ENCODE measurements around the gene PLA2G4E. TPM values are rescaled to one million over a fixed set of nuclear protein-coding genes. Genes with fewer than 3 reads are reported as not detected.
A peak's percentile ranks its signal among the peaks of the same experiment; 100 is the strongest.

Gene PLA2G4E
- polyA plus RNA-seq, 2 of the 4 experiments (the other 2 are of a cell fraction): 0.01 TPM; not detected in 1

DNA sequence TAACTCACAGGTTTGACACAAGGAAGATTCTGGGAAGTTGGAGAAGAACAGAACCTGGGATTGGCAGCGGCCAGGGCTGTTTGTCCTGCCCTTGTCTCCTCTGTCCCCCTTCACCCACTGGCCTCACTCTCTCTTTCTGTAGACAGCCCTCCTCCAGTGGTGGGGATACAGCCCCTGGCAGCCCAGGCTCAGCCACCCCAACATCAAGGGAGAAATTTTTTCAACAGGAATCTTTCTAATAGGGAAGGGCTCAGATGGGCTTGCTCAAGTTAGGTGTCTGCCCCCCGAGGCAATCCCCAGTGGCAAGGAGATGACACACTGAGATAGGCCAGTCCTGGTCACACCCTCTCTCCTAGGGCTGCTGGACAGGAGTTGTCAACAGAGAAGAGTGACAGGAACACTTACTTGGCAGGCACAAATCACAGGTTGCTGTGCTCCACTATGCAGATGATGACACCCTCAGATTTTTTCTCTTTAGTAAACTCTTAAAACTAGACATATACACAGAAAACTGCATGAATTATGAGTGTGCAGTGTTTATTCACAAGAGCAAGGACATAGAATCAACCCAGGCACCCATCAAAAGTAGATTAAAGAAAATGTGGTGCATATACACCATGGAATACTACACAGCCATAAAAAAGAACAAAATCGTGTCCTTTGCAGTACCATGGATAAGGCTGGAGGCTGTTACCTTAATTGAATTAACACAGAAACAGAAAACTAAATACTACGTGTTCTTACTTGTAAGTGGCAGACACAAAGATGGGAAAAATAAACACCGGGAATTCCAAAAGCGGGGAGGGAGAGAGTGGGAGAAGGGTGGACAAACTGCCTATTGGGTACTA, 37.2 kb upstream of the PLA2G4E start:
- ATAC-seq (peak in 1 of 2 experiments; percentile 12; a peak in 2 of 6 replicates), FAIRE-seq (no peak), DNase-seq (ENCODE audit: low read depth in 1 of 2, low spot score in 1 of 2) (no peak)
- POLR2A ChIA-PET: interaction anchor here (1.1 kb wide), 1 partner anchor 68 kb away, joined by 4 read pairs; no protein-coding TSS in a partner anchor
- Histone ChIP-seq H3K9me3 (no peaks in the 10 kb centered on the region), H3K4me2 (peak overlapping the region; percentile 63), H3K4me1 (peaks cover 10% of the 10 kb centered on the region; the same call in 2 of the 3 replicates), H3K27ac (peak overlapping the region; percentile 63 to 85), H3K4me3 (peak overlapping the region; percentile 39; the same call in 1 of the 3 replicates)
- CTCF ChIA-PET: interaction anchor here (0.7 to 7.8 kb wide), 21 partner anchors 8 to 387 kb away, joined by 3 to 96 read pairs (median 4); partner anchors contain the start of gene EHD4
- TF ChIP-seq SMC3 (IDR thresholded peaks at IDR 0.05) (no peak), ZC3H11A (IDR thresholded peaks at IDR 0.05) (no peak), EHMT2 (IDR thresholded peaks at IDR 0.05; ENCODE audit: low read depth) (no peak), SREBF2 (IDR thresholded peaks at IDR 0.05) (no peak), RCOR1 (IDR thresholded peaks at IDR 0.05; ENCODE audit: low read depth, low read length) (no peak), POLR2A (IDR thresholded peaks at IDR 0.05; ENCODE audit: low read length) (no peak), ZNF302 (CRISPR knock-in tag; IDR thresholded peaks at IDR 0.05) (no peak), JUNB (IDR thresholded peaks at IDR 0.05) (no peak), ATOH8 (CRISPR knock-in tag; IDR thresholded peaks at IDR 0.05; ENCODE audit: low read depth) (no peak), NR3C1 (IDR thresholded peaks at IDR 0.05) (no peak)
- TF ChIP-seq, protein P1, sequence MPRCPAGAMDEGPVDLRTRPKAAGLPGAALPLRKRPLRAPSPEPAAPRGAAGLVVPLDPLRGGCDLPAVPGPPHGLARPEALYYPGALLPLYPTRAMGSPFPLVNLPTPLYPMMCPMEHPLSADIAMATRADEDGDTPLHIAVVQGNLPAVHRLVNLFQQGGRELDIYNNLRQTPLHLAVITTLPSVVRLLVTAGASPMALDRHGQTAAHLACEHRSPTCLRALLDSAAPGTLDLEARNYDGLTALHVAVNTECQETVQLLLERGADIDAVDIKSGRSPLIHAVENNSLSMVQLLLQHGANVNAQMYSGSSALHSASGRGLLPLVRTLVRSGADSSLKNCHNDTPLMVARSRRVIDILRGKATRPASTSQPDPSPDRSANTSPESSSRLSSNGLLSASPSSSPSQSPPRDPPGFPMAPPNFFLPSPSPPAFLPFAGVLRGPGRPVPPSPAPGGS (IDR thresholded peaks at IDR 0.05): no peak
- 52% methylated on average over 6 of the region's 6 CpGs for WGBS (ENCODE audit: missing lambda C conversion rate)

DNA sequence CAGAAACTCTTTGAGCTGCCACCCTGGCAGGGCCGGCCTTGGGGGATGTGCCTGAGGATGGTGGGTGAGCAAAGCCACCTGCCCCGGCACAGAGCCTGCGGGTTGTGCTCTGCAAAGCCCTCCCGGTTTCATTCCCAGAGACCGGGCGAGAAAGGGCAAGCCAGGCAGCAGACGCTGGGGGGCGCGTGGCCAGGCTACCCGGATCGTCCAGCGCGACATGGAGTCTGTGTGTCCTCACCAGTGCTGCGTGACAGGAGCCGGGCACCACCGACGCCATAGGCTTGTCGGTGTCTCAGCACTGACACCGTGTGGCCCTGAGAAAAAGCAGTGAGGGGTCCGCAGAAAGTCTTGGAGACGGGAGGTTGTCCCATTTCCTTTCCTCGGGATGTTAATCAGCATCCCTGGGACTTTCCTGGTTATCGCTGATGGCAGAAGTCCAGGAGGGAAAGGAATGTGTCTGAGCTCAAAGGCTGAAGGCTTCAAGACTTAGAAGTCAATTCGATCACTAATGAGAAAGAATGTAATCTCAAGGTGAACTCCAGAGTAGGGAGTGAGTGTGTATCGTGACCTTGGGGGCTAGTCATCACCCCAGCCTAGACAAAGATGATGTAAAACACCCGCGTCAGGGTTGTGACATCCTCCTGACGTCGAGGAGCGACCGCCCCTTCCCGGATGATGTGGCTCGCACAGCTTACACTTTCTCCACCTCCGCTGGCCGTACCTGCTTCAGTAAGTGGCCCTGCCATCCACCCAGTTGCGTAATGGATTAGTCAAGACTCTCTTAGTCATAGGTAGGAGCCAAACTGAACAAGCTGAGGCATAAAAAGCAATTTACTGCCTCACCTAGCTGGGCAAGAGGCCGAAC, 36.3 kb upstream of the PLA2G4E start:
- ChIA-PET POLR2A (interaction anchor here (1.1 kb wide), 1 partner anchor 68 kb away, joined by 4 read pairs; no protein-coding TSS in a partner anchor), CTCF (interaction anchor here (0.6 to 7.7 kb wide), 21 partner anchors 9 to 457 kb away, joined by 3 to 96 read pairs (median 3); partner anchors contain the start of gene EHD4)
- Histone ChIP-seq H3K4me3 (peak overlapping the region; percentile 39), H3K4me1 (peaks cover 10% of the 10 kb centered on the region; the same call in 2 of the 3 replicates), H3K27ac (peak overlapping the region; percentile 70 to 85), H3K4me2 (peak overlapping the region; percentile 63), H3K9me3 (no peaks in the 10 kb centered on the region)
- WGBS (ENCODE audit: missing lambda C conversion rate): 2% methylated on average over 29 of the region's 37 CpGs
- ATAC-seq: peak; percentile 94 to 96
- TF ChIP-seq HOXA7 (CRISPR knock-in tag; IDR thresholded peaks at IDR 0.05) (no peak), EP300 (IDR thresholded peaks at IDR 0.05) (peak; percentile 20 to 44; a peak in 2 of 5 replicates), POLR2A (IDR thresholded peaks at IDR 0.05; ENCODE audit: low read length) (no peak), JUNB (IDR thresholded peaks at IDR 0.05) (peak; percentile 60; the same call in 1 of the 2 replicates), JUN (IDR thresholded peaks at IDR 0.05) (peak in 1 of 2 experiments; percentile 63; a peak in 2 of 5 replicates), KDM1A (IDR thresholded peaks at IDR 0.05; ENCODE audit: low read depth) (0 out of 2 replicates have a peak, but pooled peaks have one; percentile 11), TP53 (CRISPR knock-in tag; IDR thresholded peaks at IDR 0.05) (no peak), ESRRA (IDR thresholded peaks at IDR 0.05; ENCODE audit: borderline replicate concordance, low read length) (peak; percentile 92), GATA3 (IDR thresholded peaks at IDR 0.05; ENCODE audit: borderline replicate concordance) (0 out of 2 replicates have a peak, but pooled peaks have one; percentile 33), CEBPB (IDR thresholded peaks at IDR 0.05) (peak; percentile 92), RAD21 (conservative IDR thresholded peaks at IDR 0.05 in 1 of 2, IDR thresholded peaks at IDR 0.05 in 1 of 2) (peak; percentile 54 to 69), SMC3 (IDR thresholded peaks at IDR 0.05) (peak; percentile 73), FOSL2 (IDR thresholded peaks at IDR 0.05) (peak; percentile 40; the same call in 1 of the 2 replicates), FOSL2 (CRISPR knock-in tag; IDR thresholded peaks at IDR 0.05) (peak; percentile 82), HES2 (IDR thresholded peaks at IDR 0.05) (peak; percentile 61), HDAC2 (IDR thresholded peaks at IDR 0.05) (no peak), NR3C1 (IDR thresholded peaks at IDR 0.05) (no peak), SREBF2 (IDR thresholded peaks at IDR 0.05) (no peak), EHF (CRISPR knock-in tag; IDR thresholded peaks at IDR 0.05) (no peak), E2F6 (IDR thresholded peaks at IDR 0.05; ENCODE audit: borderline replicate concordance, low read depth) (0 out of 2 replicates have a peak, but pooled peaks have one; percentile 51)
- TF ChIP-seq, protein P1 (IDR thresholded peaks at IDR 0.05): 0 out of 3 replicates have a peak, but pooled peaks have one; percentile 53
- TF ChIP-seq, protein P2, sequence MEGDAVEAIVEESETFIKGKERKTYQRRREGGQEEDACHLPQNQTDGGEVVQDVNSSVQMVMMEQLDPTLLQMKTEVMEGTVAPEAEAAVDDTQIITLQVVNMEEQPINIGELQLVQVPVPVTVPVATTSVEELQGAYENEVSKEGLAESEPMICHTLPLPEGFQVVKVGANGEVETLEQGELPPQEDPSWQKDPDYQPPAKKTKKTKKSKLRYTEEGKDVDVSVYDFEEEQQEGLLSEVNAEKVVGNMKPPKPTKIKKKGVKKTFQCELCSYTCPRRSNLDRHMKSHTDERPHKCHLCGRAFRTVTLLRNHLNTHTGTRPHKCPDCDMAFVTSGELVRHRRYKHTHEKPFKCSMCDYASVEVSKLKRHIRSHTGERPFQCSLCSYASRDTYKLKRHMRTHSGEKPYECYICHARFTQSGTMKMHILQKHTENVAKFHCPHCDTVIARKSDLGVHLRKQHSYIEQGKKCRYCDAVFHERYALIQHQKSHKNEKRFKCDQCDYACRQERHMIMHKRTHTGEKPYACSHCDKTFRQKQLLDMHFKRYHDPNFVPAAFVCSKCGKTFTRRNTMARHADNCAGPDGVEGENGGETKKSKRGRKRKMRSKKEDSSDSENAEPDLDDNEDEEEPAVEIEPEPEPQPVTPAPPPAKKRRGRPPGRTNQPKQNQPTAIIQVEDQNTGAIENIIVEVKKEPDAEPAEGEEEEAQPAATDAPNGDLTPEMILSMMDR (IDR thresholded peaks at IDR 0.05): peak; percentile 60
- TF ChIP-seq, protein P3, sequence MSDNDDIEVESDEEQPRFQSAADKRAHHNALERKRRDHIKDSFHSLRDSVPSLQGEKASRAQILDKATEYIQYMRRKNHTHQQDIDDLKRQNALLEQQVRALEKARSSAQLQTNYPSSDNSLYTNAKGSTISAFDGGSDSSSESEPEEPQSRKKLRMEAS (IDR thresholded peaks at IDR 0.05): peak; percentile 74
- DNase-seq (ENCODE audit: low read depth in 1 of 2, low spot score in 1 of 2): peak; percentile 88 to 94
- FAIRE-seq: no peak
